MM.1S (cell line): ENCODE data around the gene AFAP1.

Source experiments
- DNase-seq: peaks from one replicate; pipeline ENCODE4 v3.0.0-alpha.2; 2015
- H2AFZ ChIP-seq: fragments of 300-600 bp; sonication (generic); 2 replicates; pipeline ENCODE4 v1.6.0; 2016; ENCODE audit warnings: antibody characterized with exemption, low read length
- H3F3A ChIP-seq: fragments of 300-600 bp; sonication (generic); 2 replicates; pipeline ENCODE4 v1.6.1; 2016; ENCODE audit warnings: mild to moderate bottlenecking, antibody characterized with exemption, low read length, moderate library complexity, mixed read lengths; ENCODE audit not compliant: insufficient read depth
- H3K27ac ChIP-seq: fragments of 300-600 bp; sonication (generic); 2 replicates; pipeline ENCODE4 v1.5.1; 2016; ENCODE audit warnings: mild to moderate bottlenecking, low read length
- H3K27me3 ChIP-seq: fragments of 300-600 bp; sonication (generic); replicated peaks from 2 replicates; pipeline ENCODE4 v1.6.0; 2016; ENCODE audit warnings: low read length; ENCODE audit not compliant: insufficient read depth
- H3K36me3 ChIP-seq: fragments of 300-600 bp; sonication (generic); replicated peaks from 2 replicates; pipeline ENCODE4 v1.6.1; 2016; ENCODE audit warnings: mild to moderate bottlenecking, low read length, mixed read lengths; ENCODE audit not compliant: insufficient read depth
- H3K4me1 ChIP-seq: fragments of 300-600 bp; sonication (generic); 2 replicates; pipeline ENCODE4 v1.6.1; 2016; ENCODE audit warnings: low read length, mixed read lengths
- H3K4me2 ChIP-seq: fragments of 300-600 bp; sonication (generic); 2 replicates; pipeline ENCODE4 v1.6.0; 2016; ENCODE audit warnings: low read depth, low read length
- H3K4me3 ChIP-seq: fragments of 300-600 bp; sonication (generic); 2 replicates; pipeline ENCODE4 v1.5.1; 2016; ENCODE audit warnings: low read length, mixed read lengths
- H3K79me2 ChIP-seq: fragments of 300-600 bp; sonication (generic); 2 replicates; pipeline ENCODE4 v1.6.1; 2016; ENCODE audit warnings: mixed run types, low read length, mixed read lengths
- H3K9ac ChIP-seq: fragments of 300-600 bp; sonication (generic); 2 replicates; pipeline ENCODE4 v1.6.1; 2016; ENCODE audit warnings: low read length, mixed read lengths
- H3K9me2 ChIP-seq: fragments of 300-600 bp; sonication (generic); replicated peaks from 2 replicates; pipeline ENCODE4 v1.6.1; 2016; ENCODE audit warnings: mild to moderate bottlenecking, low read length, mixed read lengths; ENCODE audit not compliant: insufficient read depth
- H3K9me3 ChIP-seq: fragments of 300-600 bp; sonication (generic); replicated peaks from 2 replicates; pipeline ENCODE4 v1.6.1; 2016; ENCODE audit warnings: mild to moderate bottlenecking, low read length, mixed read lengths; ENCODE audit not compliant: insufficient read depth
- H4K20me1 ChIP-seq: fragments of 300-600 bp; sonication (generic); 2 replicates; pipeline ENCODE4 v1.6.1; 2016; ENCODE audit warnings: mild to moderate bottlenecking, low read length, moderate library complexity, mixed read lengths; ENCODE audit not compliant: insufficient read depth
- CTCF ChIP-seq: fragments of 300-600 bp; sonication (generic); IDR thresholded peaks from 2 replicates; pipeline ENCODE4 v1.5.1; 2016; ENCODE audit warnings: antibody characterized with exemption, low read length, mixed read lengths
- EZH2 ChIP-seq: fragments of 300-600 bp; sonication (generic); optimal IDR thresholded peaks from 2 replicates; pipeline ENCODE3; 2017; ENCODE audit warnings: low read depth, mild to moderate bottlenecking, antibody characterized with exemption, low read length, mixed read lengths
- EZH2phosphoT487 ChIP-seq: fragments of 300-600 bp; sonication (generic); IDR thresholded peaks from 2 replicates; pipeline ENCODE4 v1.6.1; 2018; ENCODE audit warnings: antibody characterized with exemption, low read length

Gene AFAP1

DNA sequence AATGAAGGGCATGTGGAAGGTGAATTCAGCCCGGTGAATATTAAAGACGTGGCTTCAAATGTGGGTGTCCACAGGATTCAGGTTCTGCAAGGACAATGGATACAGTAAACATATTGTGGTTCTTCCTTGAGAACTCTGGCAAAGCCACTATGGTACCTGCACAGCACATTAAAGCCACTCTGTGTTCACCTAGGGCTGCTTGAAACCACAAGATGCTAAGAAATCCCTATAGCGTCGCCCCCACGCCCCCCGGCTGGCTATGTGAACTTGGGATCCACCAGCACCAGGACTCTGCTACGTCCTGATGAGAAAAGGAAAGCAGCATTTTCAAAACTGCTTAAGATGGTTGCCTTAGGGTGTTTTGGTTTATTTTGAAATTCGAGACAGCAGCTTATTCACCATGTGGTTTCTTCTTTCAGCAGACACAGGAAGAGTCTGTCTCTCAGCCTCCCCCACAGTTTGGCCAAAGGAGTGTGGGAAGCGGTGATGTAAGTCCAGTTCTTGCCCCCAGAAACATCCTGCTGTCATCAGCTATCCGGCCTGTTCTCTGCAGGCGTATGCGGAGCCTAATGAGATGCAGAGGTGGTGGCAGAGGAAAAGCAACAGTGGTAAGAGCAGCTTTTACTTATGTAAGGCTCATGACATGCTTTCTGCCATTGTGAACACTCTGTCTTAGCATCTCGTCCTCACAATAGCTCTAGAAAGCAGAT lies 111.5 kb downstream of the AFAP1 start:
- H3K27me3 ChIP-seq = peaks cover 39% of the 10 kb centered on the region
- no peaks in the 10 kb centered on the region for H3K36me3 ChIP-seq
- DNase-seq = peak; percentile 61
- H3K4me2 ChIP-seq = peak overlapping the region; percentile 63
- H3K27ac ChIP-seq = peak overlapping the region; percentile 43; the same call in 1 of the 2 replicates
- H2AFZ ChIP-seq = peak overlapping the region; percentile 26; the same call in 1 of the 2 replicates
- H3K79me2 ChIP-seq = no peaks in the 10 kb centered on the region
- H3K9ac ChIP-seq = peak overlapping the region; percentile 1; the same call in 1 of the 2 replicates
- no peaks in the 10 kb centered on the region for H3K9me3 ChIP-seq
- H4K20me1 ChIP-seq = no peaks in the 10 kb centered on the region
- H3K9me2 ChIP-seq = no peaks in the 10 kb centered on the region
- TF ChIP-seq CTCF (no peak), EZH2 (no peak), EZH2phosphoT487 (no peak)
- H3K4me3 ChIP-seq = peak overlapping the region; percentile 20; the same call in 1 of the 2 replicates
- peaks cover 36% of the 10 kb centered on the region for H3K4me1 ChIP-seq
- H3F3A ChIP-seq = peaks cover 19% of the 10 kb centered on the region

- no peak for DNase-seq
- no peaks in the 10 kb centered on the region for H3K79me2 ChIP-seq
Observed at GRCh38 chr4:7827566-7827965, 112.1 kb downstream of the AFAP1 start.

GRCh38 chr4:7826909-7827306 lies 112.8 kb downstream of the AFAP1 start:
- no peaks in the 10 kb centered on the region for H4K20me1 ChIP-seq
- H3K27ac ChIP-seq = no peak overlapping the region
- H3F3A ChIP-seq = peaks cover 19% of the 10 kb centered on the region
- TF ChIP-seq EZH2 = no peak
- TF ChIP-seq CTCF = no peak
- no peak for TF ChIP-seq EZH2phosphoT487
- H3K9me3 ChIP-seq = no peaks in the 10 kb centered on the region
- no peak overlapping the region for H3K9ac ChIP-seq
- H3K79me2 ChIP-seq = no peaks in the 10 kb centered on the region
- H3K4me1 ChIP-seq = peaks cover 35% of the 10 kb centered on the region
- H3K36me3 ChIP-seq = no peaks in the 10 kb centered on the region
- H3K9me2 ChIP-seq = no peaks in the 10 kb centered on the region
- H3K4me3 ChIP-seq = no peak overlapping the region
- H2AFZ ChIP-seq = no peak overlapping the region
- no peak overlapping the region for H3K4me2 ChIP-seq
- peaks cover 47% of the 10 kb centered on the region for H3K27me3 ChIP-seq
- no peak for DNase-seq

More at GRCh38 chr4:7827566-7827965, 112.1 kb downstream of the AFAP1 start:
- Histone ChIP-seq H3K9me3 (no peaks in the 10 kb centered on the region), H3K4me3 (peak overlapping the region; percentile 20; the same call in 1 of the 2 replicates), H3F3A (peaks cover 19% of the 10 kb centered on the region), H3K4me2 (peak overlapping the region; percentile 63), H3K27ac (peak overlapping the region; percentile 43; the same call in 1 of the 2 replicates), H3K9me2 (no peaks in the 10 kb centered on the region), H3K4me1 (peaks cover 36% of the 10 kb centered on the region), H2AFZ (peak overlapping the region; percentile 26; the same call in 1 of the 2 replicates), H3K27me3 (peaks cover 42% of the 10 kb centered on the region), H4K20me1 (no peaks in the 10 kb centered on the region), H3K36me3 (no peaks in the 10 kb centered on the region), H3K9ac (no peak overlapping the region)
- TF ChIP-seq EZH2phosphoT487 (no peak), CTCF (no peak), EZH2 (no peak)
